ENCODE measurements around the gene SLC4A1AP. TPM values are rescaled to one million over a fixed set of nuclear protein-coding genes. Genes with fewer than 3 reads are reported as not detected.

Gene SLC4A1AP
- total RNA-seq, 4 donors from 2014 or later, result 16.7 to 22.8 (median 20.1) TPM

GRCh38 chr2:27708257-27708654 is 44.6 kb downstream of the SLC4A1AP start:
- Histone ChIP-seq H3K9me3 (no peaks in the 10 kb centered on the region), H3K27ac (replicated peaks in 1 of 4) (peak overlapping the region; percentile 81 to 91 (median 89)), H3K27me3 (no peaks in the 10 kb centered on the region), H3K4me3 (no peak overlapping the region), H3K36me3 (no peaks in the 10 kb centered on the region), H3K4me1 (peaks cover 45 to 60% (median 55%) of the 10 kb centered on the region in 4 donors)
- TF ChIP-seq, protein P1, sequence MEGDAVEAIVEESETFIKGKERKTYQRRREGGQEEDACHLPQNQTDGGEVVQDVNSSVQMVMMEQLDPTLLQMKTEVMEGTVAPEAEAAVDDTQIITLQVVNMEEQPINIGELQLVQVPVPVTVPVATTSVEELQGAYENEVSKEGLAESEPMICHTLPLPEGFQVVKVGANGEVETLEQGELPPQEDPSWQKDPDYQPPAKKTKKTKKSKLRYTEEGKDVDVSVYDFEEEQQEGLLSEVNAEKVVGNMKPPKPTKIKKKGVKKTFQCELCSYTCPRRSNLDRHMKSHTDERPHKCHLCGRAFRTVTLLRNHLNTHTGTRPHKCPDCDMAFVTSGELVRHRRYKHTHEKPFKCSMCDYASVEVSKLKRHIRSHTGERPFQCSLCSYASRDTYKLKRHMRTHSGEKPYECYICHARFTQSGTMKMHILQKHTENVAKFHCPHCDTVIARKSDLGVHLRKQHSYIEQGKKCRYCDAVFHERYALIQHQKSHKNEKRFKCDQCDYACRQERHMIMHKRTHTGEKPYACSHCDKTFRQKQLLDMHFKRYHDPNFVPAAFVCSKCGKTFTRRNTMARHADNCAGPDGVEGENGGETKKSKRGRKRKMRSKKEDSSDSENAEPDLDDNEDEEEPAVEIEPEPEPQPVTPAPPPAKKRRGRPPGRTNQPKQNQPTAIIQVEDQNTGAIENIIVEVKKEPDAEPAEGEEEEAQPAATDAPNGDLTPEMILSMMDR (IDR thresholded peaks at IDR 0.05), result no peak
- TF ChIP-seq POLR2A (IDR thresholded peaks at IDR 0.05; ENCODE audit: low read depth), result no peak
- TF ChIP-seq EP300 (IDR thresholded peaks at IDR 0.05), result no peak
- no peak for TF ChIP-seq POLR2AphosphoS5 (IDR thresholded peaks at IDR 0.05)
- intact Hi-C loops (cut with DNase I), result loop anchor here (5.0 to 10.0 kb wide), 3 partner anchors 64 to 117 kb away; partner anchors contain the start of gene MRPL33
- DNase-seq (ENCODE audit: extremely low spot score), result no peak
- WGBS, result 87% methylated on average over 7 of the region's 7 CpGs

- H3K27me3 ChIP-seq, result no peaks in the 10 kb centered on the region
- DNase-seq (ENCODE audit: extremely low spot score), result no peak
- 63% methylated on average over 3 of the region's 3 CpGs for WGBS
- peaks cover 43 to 56% (median 52%) of the 10 kb centered on the region in 4 donors for H3K4me1 ChIP-seq
- no peaks in the 10 kb centered on the region for H3K36me3 ChIP-seq
- intact Hi-C loops (cut with DNase I), result loop anchor here (5.0 to 10.0 kb wide), 3 partner anchors 64 to 116 kb away; partner anchors contain the start of gene MRPL33
- peak overlapping the region; percentile 81 to 91 (median 89) for H3K27ac ChIP-seq (replicated peaks in 1 of 4)
- TF ChIP-seq POLR2AphosphoS5 (IDR thresholded peaks at IDR 0.05), result no peak
- TF ChIP-seq EP300 (IDR thresholded peaks at IDR 0.05), result no peak
- no peak for TF ChIP-seq POLR2A (IDR thresholded peaks at IDR 0.05; ENCODE audit: low read depth)
- TF ChIP-seq, protein P1 (IDR thresholded peaks at IDR 0.05), result no peak
- H3K9me3 ChIP-seq, result no peaks in the 10 kb centered on the region
- no peak overlapping the region for H3K4me3 ChIP-seq
Measured at GRCh38 chr2:27708666-27709065, 45.0 kb downstream of the SLC4A1AP start.

- Histone ChIP-seq H3K4me3 (no peak overlapping the region), H3K27me3 (no peaks in the 10 kb centered on the region), H3K9me3 (no peaks in the 10 kb centered on the region), H3K36me3 (no peaks in the 10 kb centered on the region), H3K4me1 (peaks cover 39 to 50% (median 45%) of the 10 kb centered on the region in 4 donors), H3K27ac (replicated peaks in 1 of 4) (peak overlapping the region; percentile 81 to 91 (median 89))
- 70% methylated on average over 2 of the region's 2 CpGs for WGBS
- intact Hi-C loops (cut with DNase I), result loop anchor here (5.0 to 10.0 kb wide), 3 partner anchors 63 to 115 kb away; partner anchors contain the start of gene MRPL33
- DNase-seq (ENCODE audit: extremely low spot score), result no peak
- TF ChIP-seq EP300 (IDR thresholded peaks at IDR 0.05) (no peak), POLR2AphosphoS5 (IDR thresholded peaks at IDR 0.05) (no peak), POLR2A (IDR thresholded peaks at IDR 0.05; ENCODE audit: low read depth) (no peak)
- TF ChIP-seq, protein P1 (IDR thresholded peaks at IDR 0.05), result no peak
Measured at GRCh38 chr2:27709326-27709725, 45.6 kb downstream of the SLC4A1AP start.

DNA sequence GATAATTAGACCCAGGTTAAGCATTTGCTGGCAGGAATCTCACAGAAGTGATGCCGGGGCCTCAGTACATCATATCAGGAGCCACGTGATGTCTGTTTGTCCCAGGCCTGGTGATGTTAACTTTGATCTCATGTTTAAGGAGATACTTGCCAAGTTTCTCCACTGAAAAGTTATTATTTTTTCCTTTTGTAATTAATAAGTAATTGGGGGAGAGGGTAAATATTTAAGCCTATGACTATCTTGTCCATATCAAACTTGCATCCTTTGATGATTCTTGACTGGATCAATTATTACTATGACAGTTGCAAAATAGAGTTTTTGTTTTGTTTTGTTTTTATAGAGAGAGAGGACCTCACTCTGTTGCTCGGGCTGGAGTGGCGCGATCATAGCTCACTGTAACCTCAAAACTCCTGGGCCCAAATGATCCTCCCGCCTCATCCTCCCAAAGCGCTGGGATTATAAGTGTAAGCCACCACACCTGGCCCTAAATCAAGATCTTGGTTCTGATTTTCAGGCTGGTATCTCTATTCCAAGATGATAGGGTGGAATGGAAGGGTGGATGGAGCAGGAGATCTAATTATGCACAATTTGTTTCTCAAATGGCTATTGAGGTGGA is 46.4 kb downstream of the SLC4A1AP start:
- H3K4me3 ChIP-seq, result no peak overlapping the region
- 84% methylated on average over 7 of the region's 7 CpGs for WGBS
- intact Hi-C loops (cut with DNase I), result loop anchor here (5.0 to 10.0 kb wide), 3 partner anchors 62 to 115 kb away; partner anchors contain the start of gene MRPL33
- no peaks in the 10 kb centered on the region for H3K27me3 ChIP-seq
- H3K9me3 ChIP-seq, result no peaks in the 10 kb centered on the region
- no peaks in the 10 kb centered on the region for H3K36me3 ChIP-seq
- H3K4me1 ChIP-seq, result peaks cover 41 to 50% (median 47%) of the 10 kb centered on the region in 4 donors
- H3K27ac ChIP-seq (replicated peaks in 1 of 4), result peak overlapping the region in 3 of 4 donors; percentile 81 to 91 (median 88)
- TF ChIP-seq EP300 (IDR thresholded peaks at IDR 0.05), result no peak
- TF ChIP-seq POLR2AphosphoS5 (IDR thresholded peaks at IDR 0.05), result no peak
- TF ChIP-seq, protein P1 (IDR thresholded peaks at IDR 0.05), result no peak
- TF ChIP-seq POLR2A (IDR thresholded peaks at IDR 0.05; ENCODE audit: low read depth), result no peak
- no peak for DNase-seq (ENCODE audit: extremely low spot score)

All from esophagus muscularis mucosa (tissue), 4 donors.